ENCODE data around the gene CA5A.
A peak's percentile ranks its signal among the peaks of the same experiment; 100 is the strongest.
"Not testable (repeated sequence)": the region's sequence is repeated elsewhere in the genome, so short reads cannot be mapped to it uniquely, and the experiment has no call there.

CA5A gene

GRCh38 chr16:87908101-87908500 lies 28.2 kb downstream of the CA5A start:
- DNase-seq, H3K4me3 Mint-ChIP-seq, H3K27ac Mint-ChIP-seq, H3K27me3 Mint-ChIP-seq, ATAC-seq, H3K9me3 Mint-ChIP-seq: not testable (repeated sequence)
- peaks cover 38% of the 10 kb centered on the region for H3K4me1 Mint-ChIP-seq

GRCh38 chr16:87905521-87905920 lies 30.8 kb downstream of the CA5A start:
- not testable (repeated sequence) for H3K27me3 Mint-ChIP-seq, H3K9me3 Mint-ChIP-seq, DNase-seq, H3K4me3 Mint-ChIP-seq, ATAC-seq, H3K27ac Mint-ChIP-seq
- peaks cover 38% of the 10 kb centered on the region for H3K4me1 Mint-ChIP-seq

- not testable (repeated sequence) for ATAC-seq, H3K27me3 Mint-ChIP-seq, DNase-seq, H3K27ac Mint-ChIP-seq, H3K4me3 Mint-ChIP-seq, H3K9me3 Mint-ChIP-seq
- peaks cover 38% of the 10 kb centered on the region for H3K4me1 Mint-ChIP-seq
These were observed 31.4 kb downstream of the CA5A start for GRCh38 chr16:87904963-87905362.

GRCh38 chr16:87900489-87900888 lies 35.8 kb downstream of the CA5A start:
- peaks cover 50% of the 10 kb centered on the region for H3K4me1 Mint-ChIP-seq
- not testable (repeated sequence) for H3K9me3 Mint-ChIP-seq, ATAC-seq, DNase-seq, H3K27ac Mint-ChIP-seq, H3K27me3 Mint-ChIP-seq, H3K4me3 Mint-ChIP-seq

GRCh38 chr16:87897521-87898505 lies 38.5 kb downstream of the CA5A start:
- ATAC-seq (peak; percentile 60), DNase-seq (peak; percentile 48 to 70)
- H3K9me3 Mint-ChIP-seq, result no peaks in the 10 kb centered on the region
- H3K27me3 Mint-ChIP-seq, result no peaks in the 10 kb centered on the region
- H3K4me1 Mint-ChIP-seq, result peaks cover 57% of the 10 kb centered on the region
- H3K27ac Mint-ChIP-seq, result peak overlapping the region; percentile 99
- H3K4me3 Mint-ChIP-seq, result peak overlapping the region; percentile 77 to 78

- H3K4me1 Mint-ChIP-seq, result peaks cover 57% of the 10 kb centered on the region
- peak overlapping the region; percentile 99 for H3K27ac Mint-ChIP-seq
- H3K9me3 Mint-ChIP-seq, H3K27me3 Mint-ChIP-seq, ATAC-seq, DNase-seq: not testable (repeated sequence)
- peak overlapping the region; percentile 77 to 78 for H3K4me3 Mint-ChIP-seq
These were observed 39.3 kb downstream of the CA5A start for GRCh38 chr16:87896924-87897520.

- Mint-ChIP-seq H3K27ac (peak overlapping the region; percentile 99), H3K4me3 (peak overlapping the region; percentile 77 to 78), H3K4me1 (peaks cover 57% of the 10 kb centered on the region)
- H3K9me3 Mint-ChIP-seq, H3K27me3 Mint-ChIP-seq: not testable (repeated sequence)
- ATAC-seq (peak; percentile 36), DNase-seq (peak in 1 of 2 donors; percentile 43)
These were observed 40.0 kb downstream of the CA5A start for GRCh38 chr16:87896176-87896890.

GRCh38 chr16:87895641-87896141 lies 40.6 kb downstream of the CA5A start:
- Mint-ChIP-seq H3K4me1 (peaks cover 57% of the 10 kb centered on the region), H3K27ac (peak overlapping the region; percentile 99)
- peak; percentile 85 to 94 for DNase-seq

GRCh38 chr16:87894005-87894404 lies 42.3 kb downstream of the CA5A start:
- not testable (repeated sequence) for H3K27me3 Mint-ChIP-seq, H3K27ac Mint-ChIP-seq, DNase-seq, H3K9me3 Mint-ChIP-seq, H3K4me3 Mint-ChIP-seq, ATAC-seq
- peaks cover 63% of the 10 kb centered on the region for H3K4me1 Mint-ChIP-seq

More at GRCh38 chr16:87895641-87896141, 40.6 kb downstream of the CA5A start:
- Mint-ChIP-seq H3K27me3 (no peaks in the 10 kb centered on the region), H3K4me3 (peak overlapping the region; percentile 77 to 78), H3K9me3 (no peaks in the 10 kb centered on the region)
- peak; percentile 97 for ATAC-seq

GRCh38 chr16:87891764-87892163 lies 44.6 kb downstream of the CA5A start:
- Mint-ChIP-seq H3K9me3 (peaks cover 5 to 9% of the 10 kb centered on the region in 2 donors), H3K27ac (no peak overlapping the region), H3K4me3 (no peak overlapping the region), H3K27me3 (no peaks in the 10 kb centered on the region), H3K4me1 (peaks cover 41% of the 10 kb centered on the region)
- DNase-seq, result no peak
- no peak for ATAC-seq

GRCh38 chr16:87889762-87890161 lies 46.6 kb downstream of the CA5A start:
- H3K9me3 Mint-ChIP-seq, H3K27me3 Mint-ChIP-seq, H3K27ac Mint-ChIP-seq, H3K4me3 Mint-ChIP-seq: not testable (repeated sequence)
- H3K4me1 Mint-ChIP-seq, result peaks cover 21% of the 10 kb centered on the region
- ATAC-seq (peak; percentile 79), DNase-seq (peak in 1 of 2 donors; percentile 55)

- H3K27ac Mint-ChIP-seq, DNase-seq, H3K9me3 Mint-ChIP-seq, H3K27me3 Mint-ChIP-seq, H3K4me3 Mint-ChIP-seq, ATAC-seq: not testable (repeated sequence)
- H3K4me1 Mint-ChIP-seq, result peaks cover 10% of the 10 kb centered on the region
These were observed 48.0 kb downstream of the CA5A start for GRCh38 chr16:87888346-87888745.

- ATAC-seq, DNase-seq, H3K4me1 Mint-ChIP-seq, H3K9me3 Mint-ChIP-seq, H3K27ac Mint-ChIP-seq, H3K4me3 Mint-ChIP-seq, H3K27me3 Mint-ChIP-seq: not testable (repeated sequence)
These were observed 48.4 kb downstream of the CA5A start for GRCh38 chr16:87887931-87888330.

GRCh38 chr16:87885371-87885967 lies 50.9 kb downstream of the CA5A start:
- not testable (repeated sequence) for DNase-seq, H3K9me3 Mint-ChIP-seq, H3K4me3 Mint-ChIP-seq, H3K27me3 Mint-ChIP-seq, H3K27ac Mint-ChIP-seq, ATAC-seq
- peaks cover 21% of the 10 kb centered on the region for H3K4me1 Mint-ChIP-seq

- Mint-ChIP-seq H3K9me3 (peaks cover 0 to 5% of the 10 kb centered on the region in 2 donors), H3K27ac (no peak overlapping the region), H3K4me1 (peaks cover 38% of the 10 kb centered on the region), H3K27me3 (peaks cover 18% of the 10 kb centered on the region), H3K4me3 (no peak overlapping the region)
- no peak for ATAC-seq
- DNase-seq, result no peak
These were observed 53.8 kb downstream of the CA5A start for GRCh38 chr16:87882436-87883019.
